Measurements from ENCODE around the gene FAM89A. TPM values are rescaled to one million over a fixed set of nuclear protein-coding genes. Genes with fewer than 3 reads are reported as not detected.

Gene FAM89A
- total RNA-seq (10 to 100 TPM in 4 of 7 donors, 1 to 10 TPM in 3; 7.0 to 18.0 (median 10.8) TPM), polyA plus RNA-seq (1 to 10 TPM; 8.4 to 8.6 TPM)
- long read RNA-seq, donor 1, partial matches to known transcripts, result 0 of 3 reads
- long read RNA-seq, donor 1, other reads (novel, unspliced or antisense), result 2 of 3 reads
- long read RNA-seq, donor 2, transcript FAM89A-201 (2 exons, 1,495 nt), result major isoform, 8 of 8 reads
- long read RNA-seq, donor 2, partial matches to known transcripts, result 0 of 8 reads
- long read RNA-seq, donor 2, other reads (novel, unspliced or antisense), result 0 of 8 reads
- long read RNA-seq, donor 3, transcript FAM89A-201 (2 exons, 1,495 nt), result major isoform, 19 of 20 reads
- long read RNA-seq, donor 3, partial matches to known transcripts, result 0 of 20 reads
- long read RNA-seq, donor 3, other reads (novel, unspliced or antisense), result 1 of 20 reads

DNA sequence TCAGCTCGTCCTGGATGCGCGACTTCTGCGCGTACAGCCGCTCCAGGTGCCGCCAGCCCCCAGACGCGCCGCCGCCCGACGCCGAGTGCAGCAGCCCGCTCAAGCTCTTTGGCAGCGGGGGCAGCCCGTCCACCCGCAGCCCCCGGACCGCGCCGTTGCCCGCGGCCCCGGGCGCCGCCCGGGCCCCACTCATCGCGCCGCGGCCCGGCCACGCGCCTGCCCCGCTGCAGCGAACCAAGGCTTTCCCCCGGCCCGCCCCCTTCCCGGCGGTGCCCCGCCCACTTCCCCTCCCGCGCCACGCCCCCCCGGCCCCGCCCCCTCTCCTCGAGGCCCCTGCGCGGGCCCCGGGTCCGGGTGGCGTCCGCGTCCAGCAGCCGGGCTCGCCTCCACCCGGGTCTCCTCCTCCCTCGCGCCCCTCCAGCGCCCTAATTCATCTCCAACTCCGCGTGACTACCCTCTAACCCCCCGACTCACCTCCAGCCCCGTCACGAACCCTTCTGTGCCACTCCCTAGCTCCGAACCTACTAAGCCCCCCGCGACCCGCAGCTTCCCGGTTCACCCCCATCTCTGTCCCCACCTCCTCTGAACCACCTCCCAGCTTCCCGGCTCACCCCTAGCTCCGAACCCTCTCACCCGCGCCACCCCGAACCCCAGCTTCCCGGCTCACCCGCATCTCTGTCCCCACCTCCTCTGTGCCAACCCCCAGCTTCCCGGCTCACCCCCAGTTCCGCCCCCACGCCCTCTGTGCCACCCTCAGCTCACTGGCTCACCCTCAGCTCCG lies at the start of gene FAM89A:
FAM89A (minus strand) TSS at position 236 of the 781 bp plus-strand sequence; CDS start at position 193, 43 bp downstream.
- Histone ChIP-seq H3K4me3 (peak within 1 kb of the TSS; percentile 76), H3K9me3 (no peaks in the 10 kb centered on the region), H3K27ac (peak within 1 kb of the TSS; percentile 50 to 78), H3K36me3 (no peaks in the 10 kb centered on the region), H3K4me1 (ENCODE audit: insufficient read depth) (peaks cover 8% of the 10 kb centered on the region), H3K27me3 (no peaks in the 10 kb centered on the region)
- intact Hi-C loops (cut with DNase I), result no loop called here
- TF ChIP-seq, protein P1, sequence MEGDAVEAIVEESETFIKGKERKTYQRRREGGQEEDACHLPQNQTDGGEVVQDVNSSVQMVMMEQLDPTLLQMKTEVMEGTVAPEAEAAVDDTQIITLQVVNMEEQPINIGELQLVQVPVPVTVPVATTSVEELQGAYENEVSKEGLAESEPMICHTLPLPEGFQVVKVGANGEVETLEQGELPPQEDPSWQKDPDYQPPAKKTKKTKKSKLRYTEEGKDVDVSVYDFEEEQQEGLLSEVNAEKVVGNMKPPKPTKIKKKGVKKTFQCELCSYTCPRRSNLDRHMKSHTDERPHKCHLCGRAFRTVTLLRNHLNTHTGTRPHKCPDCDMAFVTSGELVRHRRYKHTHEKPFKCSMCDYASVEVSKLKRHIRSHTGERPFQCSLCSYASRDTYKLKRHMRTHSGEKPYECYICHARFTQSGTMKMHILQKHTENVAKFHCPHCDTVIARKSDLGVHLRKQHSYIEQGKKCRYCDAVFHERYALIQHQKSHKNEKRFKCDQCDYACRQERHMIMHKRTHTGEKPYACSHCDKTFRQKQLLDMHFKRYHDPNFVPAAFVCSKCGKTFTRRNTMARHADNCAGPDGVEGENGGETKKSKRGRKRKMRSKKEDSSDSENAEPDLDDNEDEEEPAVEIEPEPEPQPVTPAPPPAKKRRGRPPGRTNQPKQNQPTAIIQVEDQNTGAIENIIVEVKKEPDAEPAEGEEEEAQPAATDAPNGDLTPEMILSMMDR (IDR thresholded peaks at IDR 0.05), result no peak
- TF ChIP-seq POLR2A (IDR thresholded peaks at IDR 0.05) (peak; percentile 15), EP300 (IDR thresholded peaks at IDR 0.05) (no peak)
- 1% methylated on average over 34 to 81 of the region's 82 CpGs for WGBS, 3 donors
- DNase-seq, result peak; percentile 73 to 83 (median 79)

DNA sequence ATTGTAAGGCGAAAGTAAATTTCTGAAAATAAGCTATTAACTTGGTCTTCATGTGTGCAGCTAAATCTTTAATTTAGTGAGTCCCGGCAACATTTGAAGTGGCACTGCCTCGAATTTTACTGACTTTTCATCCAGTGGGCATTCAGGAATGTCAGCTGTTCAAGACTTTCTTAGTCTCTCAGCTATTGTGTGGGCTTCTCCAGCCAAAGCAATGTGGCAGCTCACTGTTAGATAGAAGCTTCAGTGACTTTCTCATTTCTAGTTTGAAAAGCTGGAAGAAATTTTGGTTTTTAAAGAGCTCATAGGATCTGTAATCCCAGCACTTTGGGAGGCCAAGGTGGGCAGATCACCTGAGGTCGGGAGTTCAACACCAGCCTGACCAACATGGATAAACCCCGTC lies 44.3 kb upstream of the FAM89A start:
- Histone ChIP-seq H3K4me1 (ENCODE audit: insufficient read depth) (no peaks in the 10 kb centered on the region), H3K9me3 (no peaks in the 10 kb centered on the region), H3K27ac (no peak overlapping the region), H3K27me3 (no peaks in the 10 kb centered on the region), H3K4me3 (no peak overlapping the region), H3K36me3 (no peaks in the 10 kb centered on the region)
- DNase-seq, result no peak
- intact Hi-C loops (cut with DNase I), result no loop called here
- 78 to 83% (median 80%) methylated on average over 5 of the region's 5 CpGs for WGBS, 3 donors
- TF ChIP-seq POLR2A (IDR thresholded peaks at IDR 0.05) (no peak), EP300 (IDR thresholded peaks at IDR 0.05) (no peak)
- TF ChIP-seq, protein P1 (IDR thresholded peaks at IDR 0.05), result no peak

DNA sequence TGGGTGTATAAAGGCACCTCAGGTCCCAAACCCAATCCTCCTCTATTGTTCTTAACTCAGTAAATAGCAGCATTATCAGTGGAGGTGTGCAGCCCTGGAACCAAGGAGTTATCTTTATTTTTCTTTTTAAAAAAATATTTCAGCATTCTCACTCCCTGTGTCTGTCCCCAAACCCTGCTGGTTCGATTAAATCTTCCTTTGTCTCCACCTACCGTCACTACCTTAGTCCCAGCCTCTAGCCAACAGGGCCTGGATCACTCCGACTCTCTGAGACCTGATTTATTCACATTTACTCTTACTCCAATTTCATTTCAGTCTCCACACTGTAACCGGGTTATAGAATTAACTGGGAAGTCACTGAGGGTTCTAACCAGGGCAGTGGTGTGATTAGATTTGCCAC lies 39.1 kb upstream of the FAM89A start:
- no peak overlapping the region for H3K27ac ChIP-seq
- no peak overlapping the region for H3K4me3 ChIP-seq
- no peak for DNase-seq
- TF ChIP-seq, protein P1 (IDR thresholded peaks at IDR 0.05), result no peak
- TF ChIP-seq POLR2A (IDR thresholded peaks at IDR 0.05) (no peak), EP300 (IDR thresholded peaks at IDR 0.05) (no peak)
- H3K36me3 ChIP-seq, result no peaks in the 10 kb centered on the region
- intact Hi-C loops (cut with DNase I), result no loop called here
- no peaks in the 10 kb centered on the region for H3K27me3 ChIP-seq
- 76 to 81% (median 81%) methylated on average over 4 of the region's 4 CpGs for WGBS, 3 donors
- no peaks in the 10 kb centered on the region for H3K9me3 ChIP-seq
- no peaks in the 10 kb centered on the region for H3K4me1 ChIP-seq (ENCODE audit: insufficient read depth)

DNA sequence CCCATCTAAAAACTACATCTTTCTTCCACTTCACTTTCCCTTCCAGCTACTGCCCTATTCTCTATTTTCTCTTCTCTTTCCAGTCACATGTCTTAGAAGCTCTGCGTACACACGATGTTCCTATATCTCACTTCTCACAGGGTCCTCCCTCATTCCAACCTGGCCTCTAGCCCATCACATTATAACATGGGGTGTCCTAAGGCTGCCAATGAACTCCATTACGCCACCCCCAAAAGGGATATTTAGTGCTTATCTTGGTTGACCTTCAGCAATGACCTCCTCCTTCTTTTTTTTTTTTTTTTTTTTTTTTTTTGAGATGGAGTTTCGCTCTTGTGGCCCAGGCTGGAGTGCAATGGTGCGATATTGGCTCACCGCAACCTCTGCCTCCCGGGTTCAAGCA lies 38.2 kb upstream of the FAM89A start:
- H3K4me1 ChIP-seq (ENCODE audit: insufficient read depth), result no peaks in the 10 kb centered on the region
- TF ChIP-seq, protein P1 (IDR thresholded peaks at IDR 0.05), result no peak
- no peak for TF ChIP-seq EP300 (IDR thresholded peaks at IDR 0.05)

More for the DNA sequence above, 38.2 kb upstream of the FAM89A start:
- WGBS, 3 donors, result 83 to 86% (median 85%) methylated on average over 7 of the region's 7 CpGs
- H3K36me3 ChIP-seq, result no peaks in the 10 kb centered on the region
- H3K4me3 ChIP-seq, result no peak overlapping the region
- H3K27me3 ChIP-seq, result no peaks in the 10 kb centered on the region
- no peak for DNase-seq
- no peaks in the 10 kb centered on the region for H3K9me3 ChIP-seq
- intact Hi-C loops (cut with DNase I), result no loop called here
- no peak overlapping the region for H3K27ac ChIP-seq

All from ovary (tissue), 10 donors.